ENCODE measurements around the gene ZMYND12.
A peak's percentile ranks its signal among the peaks of the same experiment; 100 is the strongest.

GRCh38 chr1:42479621-42480020 lies 23.8 kb upstream of the ZMYND12 start:
- TF ChIP-seq, protein P1, sequence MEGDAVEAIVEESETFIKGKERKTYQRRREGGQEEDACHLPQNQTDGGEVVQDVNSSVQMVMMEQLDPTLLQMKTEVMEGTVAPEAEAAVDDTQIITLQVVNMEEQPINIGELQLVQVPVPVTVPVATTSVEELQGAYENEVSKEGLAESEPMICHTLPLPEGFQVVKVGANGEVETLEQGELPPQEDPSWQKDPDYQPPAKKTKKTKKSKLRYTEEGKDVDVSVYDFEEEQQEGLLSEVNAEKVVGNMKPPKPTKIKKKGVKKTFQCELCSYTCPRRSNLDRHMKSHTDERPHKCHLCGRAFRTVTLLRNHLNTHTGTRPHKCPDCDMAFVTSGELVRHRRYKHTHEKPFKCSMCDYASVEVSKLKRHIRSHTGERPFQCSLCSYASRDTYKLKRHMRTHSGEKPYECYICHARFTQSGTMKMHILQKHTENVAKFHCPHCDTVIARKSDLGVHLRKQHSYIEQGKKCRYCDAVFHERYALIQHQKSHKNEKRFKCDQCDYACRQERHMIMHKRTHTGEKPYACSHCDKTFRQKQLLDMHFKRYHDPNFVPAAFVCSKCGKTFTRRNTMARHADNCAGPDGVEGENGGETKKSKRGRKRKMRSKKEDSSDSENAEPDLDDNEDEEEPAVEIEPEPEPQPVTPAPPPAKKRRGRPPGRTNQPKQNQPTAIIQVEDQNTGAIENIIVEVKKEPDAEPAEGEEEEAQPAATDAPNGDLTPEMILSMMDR (conservative IDR thresholded peaks at IDR 0.05), result peak; percentile 18; the same call in 1 of the 2 replicates
- TF ChIP-seq ZFX (IDR thresholded peaks at IDR 0.05), result no peak

All from C4-2B (cell line).